ENCODE results near the gene CEL.
"Not testable (repeated sequence)": the region's sequence is repeated elsewhere in the genome, so short reads cannot be mapped to it uniquely, and the experiment has no call there.

CEL gene

GRCh38 chr9:133046900-133047295, 14.9 kb upstream of the CEL start:
- no peak for DNase-seq (ENCODE audit: low read depth, low spot score)

DNA sequence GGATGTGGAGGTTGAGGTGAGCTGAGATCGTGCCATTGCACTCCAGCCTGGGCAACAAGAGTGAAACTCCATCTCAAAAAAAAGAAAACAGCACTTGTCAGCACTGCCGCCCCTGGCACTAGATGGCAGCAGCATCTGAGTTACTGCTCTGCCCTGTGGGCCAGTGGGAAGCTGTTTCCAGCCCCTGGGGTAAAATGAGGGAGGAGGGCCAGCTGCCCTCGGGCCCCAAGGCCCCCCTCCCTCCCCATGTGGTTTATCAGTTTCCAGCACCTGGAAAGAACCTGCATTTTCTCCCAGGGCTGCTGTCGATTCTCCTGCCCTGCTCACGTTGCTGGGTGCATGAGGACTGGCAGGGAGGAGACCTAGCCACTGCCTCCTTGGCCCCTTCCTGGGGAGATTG, 13.2 kb upstream of the CEL start:
- DNase-seq (ENCODE audit: low read depth, low spot score), result no peak

GRCh38 chr9:133049043-133049442, 12.7 kb upstream of the CEL start:
- DNase-seq (ENCODE audit: low read depth, low spot score), result no peak

DNA sequence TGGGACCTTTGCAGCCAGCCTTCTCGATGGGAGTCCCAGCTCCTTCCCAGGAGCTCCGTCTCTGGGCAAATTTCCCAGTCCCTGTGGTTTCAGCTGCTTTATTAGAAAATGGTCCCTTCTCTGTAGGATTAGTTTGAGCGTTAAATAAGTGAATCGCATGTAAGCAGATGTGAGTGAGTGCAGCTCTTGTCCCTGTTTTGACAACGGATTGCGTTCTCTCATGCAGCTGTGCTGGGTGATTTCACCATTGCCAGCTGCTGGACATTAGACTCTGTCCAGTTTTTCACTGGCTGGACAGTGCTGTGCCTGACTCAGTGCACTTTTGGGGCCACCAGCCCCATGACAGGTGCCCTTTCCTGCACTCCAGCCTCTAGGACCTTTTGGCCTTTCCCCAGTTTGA, 11.6 kb upstream of the CEL start:
- DNase-seq (ENCODE audit: low read depth, low spot score), result no peak

GRCh38 chr9:133050781-133051180, 11.0 kb upstream of the CEL start:
- DNase-seq (ENCODE audit: low read depth, low spot score), result no peak

GRCh38 chr9:133051281-133051900, 10.4 kb upstream of the CEL start:
- no peak for DNase-seq (ENCODE audit: low read depth, low spot score)

- DNase-seq (ENCODE audit: low read depth, low spot score), result no peak
These were observed 9.7 kb upstream of the CEL start for GRCh38 chr9:133051966-133052539.

GRCh38 chr9:133054194-133054890, 7.4 kb upstream of the CEL start:
- no peak for DNase-seq (ENCODE audit: low read depth, low spot score)

GRCh38 chr9:133054966-133055365, 6.8 kb upstream of the CEL start:
- no peak for DNase-seq (ENCODE audit: low read depth, low spot score)

DNA sequence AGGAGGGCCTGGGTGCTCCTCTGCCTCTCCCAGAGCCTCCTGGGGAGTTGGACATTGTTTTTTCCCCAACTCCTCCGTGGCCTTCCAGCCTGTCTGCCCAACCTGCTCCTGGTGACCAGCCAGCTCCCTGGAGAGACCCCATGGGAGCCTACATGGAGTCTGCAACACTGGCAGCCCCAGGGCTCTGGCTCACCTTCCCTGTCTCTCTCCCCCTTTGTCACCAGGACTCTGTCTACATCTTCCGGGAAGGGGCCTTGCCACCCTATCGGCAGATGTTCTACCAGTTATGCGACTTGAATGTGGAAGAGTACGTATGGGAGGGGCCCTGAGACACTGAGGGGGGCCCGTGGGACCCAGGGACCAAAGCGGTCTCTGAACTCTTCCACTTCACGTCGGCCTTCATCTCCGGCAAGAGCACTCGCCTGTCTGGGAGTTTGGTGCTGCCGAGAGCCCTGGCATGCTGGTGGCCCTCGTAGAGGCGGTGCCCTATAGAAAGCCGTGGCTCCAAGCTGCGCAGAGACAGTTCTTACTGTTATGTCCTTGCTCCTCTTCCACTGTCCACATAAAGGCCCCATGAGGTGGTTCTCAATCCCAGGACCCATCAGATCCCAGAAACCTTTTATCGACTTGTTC, 5.9 kb upstream of the CEL start:
- no peak for DNase-seq (ENCODE audit: low read depth, low spot score)

DNA sequence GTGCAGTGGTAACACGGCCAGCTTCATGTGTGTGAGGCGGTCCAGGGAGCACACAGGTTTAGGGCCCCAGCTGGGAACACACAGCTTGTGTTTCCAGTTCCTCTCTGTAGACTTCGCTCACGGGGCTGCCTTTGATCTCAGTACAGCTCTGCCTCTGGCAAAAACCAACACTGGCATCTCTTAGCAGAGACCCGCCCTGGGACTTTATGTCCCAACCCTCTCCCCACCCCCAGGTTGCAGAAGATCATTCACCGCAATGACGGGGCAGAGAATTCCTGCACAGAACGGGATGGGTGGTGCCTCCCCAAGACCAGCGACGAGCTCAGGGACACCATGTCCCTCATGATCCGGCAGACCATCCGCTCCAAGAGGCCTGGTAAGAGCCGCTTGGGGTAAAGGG, 5.2 kb upstream of the CEL start:
- DNase-seq (ENCODE audit: low read depth, low spot score), result no peak

DNA sequence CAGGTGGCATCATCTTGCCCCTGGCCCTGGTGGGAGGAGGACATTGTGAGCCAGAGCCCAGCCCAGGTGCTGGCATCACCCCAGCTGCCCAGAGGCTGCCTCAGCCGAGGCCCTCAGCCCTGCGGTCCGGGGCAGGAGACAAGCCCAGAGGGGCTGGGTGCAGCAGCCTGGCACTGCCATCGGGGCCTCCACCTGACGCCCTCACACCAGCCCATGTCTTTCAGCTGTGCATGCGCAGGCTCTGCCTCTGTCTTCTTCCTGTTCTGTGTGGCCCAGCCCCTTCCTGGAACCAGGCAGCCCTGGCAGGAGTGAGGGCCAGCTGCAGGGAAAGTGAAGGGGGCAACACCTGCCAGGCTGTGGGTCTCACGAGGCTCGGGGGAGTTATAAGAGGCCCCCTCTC, 4.8 kb upstream of the CEL start:
- no peak for DNase-seq (ENCODE audit: low read depth, low spot score)

- no peak for DNase-seq (ENCODE audit: low read depth, low spot score)
These were observed 4.2 kb upstream of the CEL start for GRCh38 chr9:133057553-133057952.

- no peak for DNase-seq (ENCODE audit: low read depth, low spot score)
These were observed 3.7 kb upstream of the CEL start for GRCh38 chr9:133058071-133058470.

GRCh38 chr9:133058550-133059320, 3.0 kb upstream of the CEL start:
- DNase-seq (ENCODE audit: low read depth, low spot score), result no peak

DNA sequence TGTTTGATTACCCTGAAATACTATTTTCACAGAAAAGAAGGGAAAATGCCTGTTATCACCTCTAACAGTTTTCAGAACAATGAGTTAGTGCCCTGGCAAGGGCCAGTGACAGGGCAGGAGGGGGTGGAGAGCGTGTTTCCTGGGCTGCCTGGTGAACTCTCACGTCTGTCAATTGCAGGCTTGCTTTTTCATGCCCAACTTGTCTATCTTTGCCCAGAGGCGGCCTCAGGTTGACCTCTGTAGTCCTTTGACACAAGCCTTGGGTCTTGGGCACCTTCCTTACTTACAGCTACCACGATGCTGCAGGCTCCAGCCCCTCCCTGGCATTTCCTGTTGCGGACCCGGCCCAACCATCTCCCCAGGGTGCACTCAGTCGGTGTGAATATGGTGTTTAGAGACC, 2.2 kb upstream of the CEL start:
- peak; percentile 13 for DNase-seq (ENCODE audit: low read depth, low spot score)

GRCh38 chr9:133060417-133060841, 1.4 kb upstream of the CEL start:
- DNase-seq (ENCODE audit: low read depth, low spot score), result peak; percentile 69

- DNase-seq (ENCODE audit: low read depth, low spot score), result peak; percentile 46
These were observed 590 bp upstream of the CEL start for GRCh38 chr9:133061019-133061763.

DNA sequence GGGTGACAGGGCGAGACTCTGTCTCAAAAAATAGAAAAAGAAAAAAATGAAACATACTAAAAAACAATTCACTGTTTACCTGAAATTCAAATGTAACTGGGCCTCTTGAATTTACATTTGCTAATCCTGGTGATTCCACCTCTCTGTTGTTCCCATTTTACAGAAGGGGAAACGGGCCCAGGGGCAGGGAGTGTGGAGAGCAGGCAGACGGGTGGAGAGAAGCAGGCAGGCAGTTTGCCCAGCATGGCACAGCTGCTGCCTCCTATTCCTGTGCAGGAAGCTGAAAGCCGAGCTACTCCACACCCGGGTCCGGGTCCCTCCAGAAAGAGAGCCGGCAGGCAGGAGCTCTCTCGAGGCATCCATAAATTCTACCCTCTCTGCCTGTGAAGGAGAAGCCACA, 788 bp downstream of the CEL start:
- DNase-seq (ENCODE audit: low read depth, low spot score), result not testable (repeated sequence)

GRCh38 chr9:133063159-133063499, 1.3 kb downstream of the CEL start:
- no peak for DNase-seq (ENCODE audit: low read depth, low spot score)

- no peak for DNase-seq (ENCODE audit: low read depth, low spot score)
These were observed 1.9 kb downstream of the CEL start for GRCh38 chr9:133063500-133064231.
